PC-9 (cell line): ENCODE data around the gene MFSD12.

Experiments used
- CTCF ChIP-seq: fragments of 200-600 bp; sonication (generic); conservative IDR thresholded peaks from 2 replicates; pipeline ENCODE4 v1.6.1; 2017; ENCODE audit warnings: mixed run types, antibody characterized with exemption, mild to moderate bottlenecking, moderate library complexity
- EZH2 ChIP-seq: fragments of 200-600 bp; sonication (generic); IDR thresholded peaks from 2 replicates; pipeline ENCODE4 v1.8.0; 2017; ENCODE audit warnings: antibody characterized with exemption, low read depth

DNA sequence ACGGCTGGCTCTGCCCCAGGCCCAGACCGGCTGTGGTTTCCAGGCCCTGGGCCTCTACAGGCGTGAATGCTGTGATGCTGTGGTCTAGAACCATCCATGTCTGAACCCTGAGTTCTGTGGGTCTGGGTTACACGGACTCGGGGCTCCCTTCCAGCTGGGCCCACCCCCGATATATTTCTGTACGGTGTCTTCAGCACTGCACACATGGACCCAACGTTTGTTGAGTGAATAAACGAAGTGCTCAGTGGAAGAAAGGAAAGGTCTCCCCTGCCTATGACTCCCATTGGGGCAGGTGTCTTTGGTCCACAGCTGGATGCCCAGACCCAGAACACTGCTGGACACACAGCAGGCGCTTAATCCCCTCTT is 11.7 kb downstream of the MFSD12 start:
- TF ChIP-seq CTCF (no peak), EZH2 (no peak)
